ENCODE measurements around the gene MMD2. TPM values are rescaled to one million over a fixed set of nuclear protein-coding genes. Genes with fewer than 3 reads are reported as not detected.

The MMD2 gene
- total RNA-seq, 1 experiment from 2014 or later = not detected

DNA sequence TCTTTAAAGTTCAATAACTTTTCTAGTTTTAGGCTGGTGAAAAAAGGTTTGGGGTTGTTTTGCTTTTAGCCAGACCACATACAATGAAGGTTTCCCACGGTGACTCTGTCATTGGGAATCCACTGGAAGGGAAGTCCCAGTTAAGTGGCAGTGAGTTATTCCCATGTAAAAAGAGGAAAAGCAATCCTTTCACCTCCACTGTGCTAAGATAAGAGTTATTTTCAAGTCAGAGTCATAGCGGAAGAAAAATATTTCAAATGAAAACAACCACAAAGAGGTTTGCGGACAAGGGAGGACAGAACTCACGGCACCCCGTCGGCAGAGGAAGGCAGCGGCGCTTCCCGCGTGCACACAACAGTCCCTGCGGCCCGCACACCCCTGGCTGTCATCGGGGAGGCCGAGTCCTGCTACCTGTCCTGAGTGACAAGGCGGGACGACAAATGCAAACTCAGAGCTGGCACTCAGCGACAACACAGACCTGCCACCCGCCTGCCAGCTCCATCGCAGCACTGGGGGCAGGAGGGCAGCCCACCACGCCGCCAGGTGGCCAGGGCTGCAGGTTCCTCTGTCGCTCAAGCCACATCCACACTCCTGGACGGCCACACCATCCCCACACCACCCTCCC, 87.8 kb downstream of the MMD2 start:
- Mint-ChIP-seq H3K4me3 (ENCODE audit: unreplicated experiment) (no peak overlapping the region), H3K4me1 (ENCODE audit: low read depth, unreplicated experiment) (no peaks in the 10 kb centered on the region), H3K27ac (ENCODE audit: unreplicated experiment) (no peak overlapping the region), H3K36me3 (ENCODE audit: insufficient read depth, unreplicated experiment) (no peaks in the 10 kb centered on the region), H3K27me3 (ENCODE audit: insufficient read depth, unreplicated experiment) (no peaks in the 10 kb centered on the region), H3K9me3 (ENCODE audit: unreplicated experiment) (no peaks in the 10 kb centered on the region)
- no peak for DNase-seq
- no peaks in the 10 kb centered on the region for H3K27me3 ChIP-seq (replicated peaks; ENCODE audit: control insufficient read depth, insufficient read depth, low read length)
- POLR2A ChIA-PET = no interaction called here
- CTCF ChIA-PET = no interaction called here
- BruUV-seq (replicated peaks) = no TSS peak
- H3K9me3 ChIP-seq = no peaks in the 10 kb centered on the region
- TF ChIP-seq, protein P1, sequence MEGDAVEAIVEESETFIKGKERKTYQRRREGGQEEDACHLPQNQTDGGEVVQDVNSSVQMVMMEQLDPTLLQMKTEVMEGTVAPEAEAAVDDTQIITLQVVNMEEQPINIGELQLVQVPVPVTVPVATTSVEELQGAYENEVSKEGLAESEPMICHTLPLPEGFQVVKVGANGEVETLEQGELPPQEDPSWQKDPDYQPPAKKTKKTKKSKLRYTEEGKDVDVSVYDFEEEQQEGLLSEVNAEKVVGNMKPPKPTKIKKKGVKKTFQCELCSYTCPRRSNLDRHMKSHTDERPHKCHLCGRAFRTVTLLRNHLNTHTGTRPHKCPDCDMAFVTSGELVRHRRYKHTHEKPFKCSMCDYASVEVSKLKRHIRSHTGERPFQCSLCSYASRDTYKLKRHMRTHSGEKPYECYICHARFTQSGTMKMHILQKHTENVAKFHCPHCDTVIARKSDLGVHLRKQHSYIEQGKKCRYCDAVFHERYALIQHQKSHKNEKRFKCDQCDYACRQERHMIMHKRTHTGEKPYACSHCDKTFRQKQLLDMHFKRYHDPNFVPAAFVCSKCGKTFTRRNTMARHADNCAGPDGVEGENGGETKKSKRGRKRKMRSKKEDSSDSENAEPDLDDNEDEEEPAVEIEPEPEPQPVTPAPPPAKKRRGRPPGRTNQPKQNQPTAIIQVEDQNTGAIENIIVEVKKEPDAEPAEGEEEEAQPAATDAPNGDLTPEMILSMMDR (IDR thresholded peaks at IDR 0.05; ENCODE audit: insufficient read depth in 1 of 2, low read depth in 1 of 2, low read length in 1 of 2, severe bottlenecking in 1 of 2, unreplicated experiment in 1 of 2) = no peak
- H3K4me1 ChIP-seq = no peaks in the 10 kb centered on the region
- intact Hi-C loops (cut with micrococcal nuclease; ENCODE audit: unreplicated experiment) = no loop called here
- H3K36me3 ChIP-seq (ENCODE audit: control insufficient read depth, insufficient read depth, low read length) = no peaks in the 10 kb centered on the region
- no peak overlapping the region for H3K4me3 ChIP-seq (ENCODE audit: low read depth, low read length)

DNA sequence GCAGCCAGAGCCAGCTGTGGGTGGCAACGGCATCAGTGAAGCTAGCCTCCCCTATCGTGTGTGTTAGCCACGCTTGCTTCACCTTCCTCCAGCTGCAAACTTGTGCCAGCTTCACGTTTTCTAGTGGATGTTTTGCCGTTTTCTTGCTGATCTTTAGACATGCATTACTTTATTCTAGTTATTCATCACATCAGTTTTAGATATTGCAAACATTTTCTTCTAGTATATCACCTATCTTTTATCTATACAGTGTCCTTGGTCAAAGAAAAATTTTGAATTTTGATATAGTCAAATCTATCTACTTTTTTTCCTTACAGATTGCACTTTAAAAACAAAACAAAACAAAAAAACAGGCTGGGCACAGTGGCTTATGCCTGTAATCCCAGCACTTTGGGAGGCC, 90.5 kb downstream of the MMD2 start:
- no peaks in the 10 kb centered on the region for H3K36me3 Mint-ChIP-seq (ENCODE audit: insufficient read depth, unreplicated experiment)
- H3K4me1 ChIP-seq = no peaks in the 10 kb centered on the region
- no peak overlapping the region for H3K4me3 Mint-ChIP-seq (ENCODE audit: unreplicated experiment)
- ChIA-PET CTCF (no interaction called here), POLR2A (no interaction called here)
- H3K9me3 ChIP-seq = no peaks in the 10 kb centered on the region
- no peaks in the 10 kb centered on the region for H3K36me3 ChIP-seq (ENCODE audit: control insufficient read depth, insufficient read depth, low read length)
- BruUV-seq (replicated peaks) = no TSS peak
- no peaks in the 10 kb centered on the region for H3K27me3 ChIP-seq (replicated peaks; ENCODE audit: control insufficient read depth, insufficient read depth, low read length)
- H3K4me3 ChIP-seq (ENCODE audit: low read depth, low read length) = no peak overlapping the region
- no peak for DNase-seq
- peaks cover 11% of the 10 kb centered on the region for H3K9me3 Mint-ChIP-seq (ENCODE audit: unreplicated experiment)
- peaks cover 18% of the 10 kb centered on the region for H3K27me3 Mint-ChIP-seq (ENCODE audit: insufficient read depth, unreplicated experiment)
- TF ChIP-seq, protein P1 (IDR thresholded peaks at IDR 0.05; ENCODE audit: insufficient read depth in 1 of 2, low read depth in 1 of 2, low read length in 1 of 2, severe bottlenecking in 1 of 2, unreplicated experiment in 1 of 2) = no peak
- H3K4me1 Mint-ChIP-seq (ENCODE audit: low read depth, unreplicated experiment) = no peaks in the 10 kb centered on the region
- no peak overlapping the region for H3K27ac Mint-ChIP-seq (ENCODE audit: unreplicated experiment)
- intact Hi-C loops (cut with micrococcal nuclease; ENCODE audit: unreplicated experiment) = no loop called here

DNA sequence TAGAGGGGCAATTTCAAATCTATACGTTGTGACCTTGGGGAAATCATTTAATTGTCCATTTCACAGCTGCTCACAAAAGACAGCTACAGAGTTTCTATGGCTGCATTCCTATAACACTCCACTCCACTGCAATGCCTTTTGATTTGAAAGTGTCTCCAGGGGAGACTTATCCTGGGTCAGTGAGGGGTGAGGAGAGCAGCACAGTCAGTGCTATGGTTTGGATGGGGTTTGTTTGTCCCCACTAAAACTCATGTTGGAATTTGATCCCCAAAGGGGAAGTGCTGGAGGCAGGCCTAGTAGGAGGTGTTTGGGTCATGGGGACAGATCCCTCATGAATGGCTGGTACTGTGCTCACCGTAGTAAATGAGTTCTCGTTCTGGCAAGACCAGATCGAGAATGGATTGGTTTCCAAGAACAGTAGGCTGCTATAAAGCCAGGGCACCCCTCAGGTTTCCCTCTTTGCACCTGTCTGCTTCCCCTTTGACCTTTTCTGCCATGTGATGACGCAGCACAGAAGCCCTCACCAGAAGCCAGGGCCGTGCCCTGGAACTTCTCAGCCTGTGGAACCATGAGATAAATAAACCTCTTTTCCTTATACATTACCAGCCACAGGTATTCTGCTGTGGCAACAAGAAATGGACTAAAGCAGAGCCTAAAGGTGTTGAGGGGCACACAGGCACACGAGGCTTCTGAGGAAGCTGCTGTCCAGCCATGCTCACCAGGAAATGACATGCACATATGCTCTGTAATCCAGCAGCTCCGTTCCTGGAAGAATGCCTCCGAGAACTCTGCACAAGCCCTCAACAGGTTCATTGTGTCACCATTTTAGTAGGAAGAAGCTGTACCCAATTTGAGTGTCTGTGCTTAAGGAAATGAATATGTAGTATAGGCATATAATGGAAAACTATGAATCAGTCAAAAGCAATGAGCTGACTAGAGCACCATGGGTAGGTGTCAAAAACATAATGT, 92.2 kb downstream of the MMD2 start:
- Mint-ChIP-seq H3K4me1 (ENCODE audit: low read depth, unreplicated experiment) (no peaks in the 10 kb centered on the region), H3K4me3 (ENCODE audit: unreplicated experiment) (no peak overlapping the region), H3K27me3 (ENCODE audit: insufficient read depth, unreplicated experiment) (peaks cover 25% of the 10 kb centered on the region), H3K27ac (ENCODE audit: unreplicated experiment) (no peak overlapping the region), H3K9me3 (ENCODE audit: unreplicated experiment) (peaks cover 22% of the 10 kb centered on the region), H3K36me3 (ENCODE audit: insufficient read depth, unreplicated experiment) (no peaks in the 10 kb centered on the region)
- DNase-seq = no peak
- H3K27me3 ChIP-seq (replicated peaks; ENCODE audit: control insufficient read depth, insufficient read depth, low read length) = no peaks in the 10 kb centered on the region
- BruUV-seq (replicated peaks) = no TSS peak
- CTCF ChIA-PET = no interaction called here
- no peak overlapping the region for H3K4me3 ChIP-seq (ENCODE audit: low read depth, low read length)
- H3K9me3 ChIP-seq = 0 out of 2 replicates have a peak, but pooled peaks cover 4% of the 10 kb centered on the region
- no peaks in the 10 kb centered on the region for H3K4me1 ChIP-seq
- POLR2A ChIA-PET = no interaction called here
- intact Hi-C loops (cut with micrococcal nuclease; ENCODE audit: unreplicated experiment) = no loop called here
- no peaks in the 10 kb centered on the region for H3K36me3 ChIP-seq (ENCODE audit: control insufficient read depth, insufficient read depth, low read length)
- TF ChIP-seq, protein P1 (IDR thresholded peaks at IDR 0.05; ENCODE audit: insufficient read depth in 1 of 2, low read depth in 1 of 2, low read length in 1 of 2, severe bottlenecking in 1 of 2, unreplicated experiment in 1 of 2) = no peak

Data from Caco-2 (cell line).